Measurements from ENCODE around the gene PRR12. TPM values are rescaled to one million over a fixed set of nuclear protein-coding genes. Genes with fewer than 3 reads are reported as not detected.
"Not testable (repeated sequence)": the region's sequence is repeated elsewhere in the genome, so short reads cannot be mapped to it uniquely, and the experiment has no call there.

PRR12 gene
- total RNA-seq, 1 donor from 2014 or later = 32.0 TPM

GRCh38 chr19:49614096-49614833, 23.3 kb downstream of the PRR12 start:
- H3K9me3 ChIP-seq = no peaks in the 10 kb centered on the region
- no peak overlapping the region for H3K27ac ChIP-seq
- ATAC-seq (no peak), DNase-seq (no peak)
- no peaks in the 10 kb centered on the region for H3K27me3 ChIP-seq (ENCODE audit: low read depth)
- peaks cover 69% of the 10 kb centered on the region for H3K36me3 ChIP-seq
- no peak for TF ChIP-seq CTCF (IDR thresholded peaks at IDR 0.05)
- intact Hi-C loops (cut with DNase I) = no loop called here
- peaks cover 11% of the 10 kb centered on the region for H3K4me1 ChIP-seq
- H3K4me3 ChIP-seq = no peak overlapping the region

DNA sequence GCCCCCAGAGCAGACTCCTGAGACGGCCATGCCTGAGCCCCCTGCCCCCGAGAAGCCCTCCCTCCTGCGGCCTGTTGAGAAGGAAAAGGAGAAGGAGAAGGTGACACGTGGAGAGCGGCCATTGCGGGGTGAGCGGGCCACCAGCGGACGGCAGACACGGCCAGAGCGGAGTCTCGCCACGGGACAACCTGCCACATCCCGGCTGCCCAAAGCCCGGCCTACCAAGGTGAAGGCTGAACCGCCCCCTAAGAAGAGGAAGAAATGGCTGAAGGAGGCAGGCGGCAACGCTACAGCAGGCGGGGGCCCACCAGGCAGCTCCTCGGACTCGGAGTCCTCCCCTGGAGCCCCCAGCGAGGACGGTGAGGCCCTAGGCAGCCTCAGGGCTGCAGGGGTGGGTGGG, 24.9 kb downstream of the PRR12 start:
- Histone ChIP-seq H3K4me1 (peaks cover 11% of the 10 kb centered on the region), H3K27me3 (ENCODE audit: low read depth) (no peaks in the 10 kb centered on the region), H3K4me3 (no peak overlapping the region), H3K9me3 (no peaks in the 10 kb centered on the region), H3K36me3 (peaks cover 64% of the 10 kb centered on the region), H3K27ac (no peak overlapping the region)
- TF ChIP-seq CTCF (IDR thresholded peaks at IDR 0.05) = no peak
- ATAC-seq (no peak), DNase-seq (no peak)
- intact Hi-C loops (cut with DNase I) = no loop called here

GRCh38 chr19:49616532-49616931, 25.6 kb downstream of the PRR12 start:
- intact Hi-C loops (cut with DNase I) = no loop called here
- H3K27ac ChIP-seq = no peak overlapping the region
- H3K27me3 ChIP-seq (ENCODE audit: low read depth) = no peaks in the 10 kb centered on the region
- H3K4me1 ChIP-seq = peaks cover 11% of the 10 kb centered on the region
- peaks cover 62% of the 10 kb centered on the region for H3K36me3 ChIP-seq
- no peak for ATAC-seq
- DNase-seq = no peak
- H3K9me3 ChIP-seq = no peaks in the 10 kb centered on the region
- TF ChIP-seq CTCF (IDR thresholded peaks at IDR 0.05) = no peak
- H3K4me3 ChIP-seq = no peak overlapping the region

- Histone ChIP-seq H3K27ac (no peak overlapping the region), H3K27me3 (ENCODE audit: low read depth) (no peaks in the 10 kb centered on the region), H3K36me3 (peaks cover 66% of the 10 kb centered on the region), H3K4me3 (no peak overlapping the region), H3K4me1 (peaks cover 11% of the 10 kb centered on the region), H3K9me3 (no peaks in the 10 kb centered on the region)
- TF ChIP-seq CTCF (IDR thresholded peaks at IDR 0.05) = no peak
- no peak for ATAC-seq
- intact Hi-C loops (cut with DNase I) = no loop called here
- no peak for DNase-seq
Measured at GRCh38 chr19:49616945-49617344, 26.0 kb downstream of the PRR12 start.

- intact Hi-C loops (cut with DNase I); H3K4me3 ChIP-seq; H3K27ac ChIP-seq; DNase-seq; H3K4me1 ChIP-seq; H3K9me3 ChIP-seq; H3K27me3 ChIP-seq (ENCODE audit: low read depth); ATAC-seq: not testable (repeated sequence)
- H3K36me3 ChIP-seq = peaks cover 72% of the 10 kb centered on the region
Measured at GRCh38 chr19:49617860-49618259, 26.9 kb downstream of the PRR12 start.
